ENCODE measurements around the gene SALL4. TPM values are rescaled to one million over a fixed set of nuclear protein-coding genes. Genes with fewer than 3 reads are reported as not detected.
A peak's percentile ranks its signal among the peaks of the same experiment; 100 is the strongest.

Gene SALL4
- total and polyA plus RNA-seq, 9 of the 15 experiments (the other 6 are each of a cell fraction or from before 2014, with no cell fraction given), result 0.03 to 0.07 TPM; not detected in 7

DNA sequence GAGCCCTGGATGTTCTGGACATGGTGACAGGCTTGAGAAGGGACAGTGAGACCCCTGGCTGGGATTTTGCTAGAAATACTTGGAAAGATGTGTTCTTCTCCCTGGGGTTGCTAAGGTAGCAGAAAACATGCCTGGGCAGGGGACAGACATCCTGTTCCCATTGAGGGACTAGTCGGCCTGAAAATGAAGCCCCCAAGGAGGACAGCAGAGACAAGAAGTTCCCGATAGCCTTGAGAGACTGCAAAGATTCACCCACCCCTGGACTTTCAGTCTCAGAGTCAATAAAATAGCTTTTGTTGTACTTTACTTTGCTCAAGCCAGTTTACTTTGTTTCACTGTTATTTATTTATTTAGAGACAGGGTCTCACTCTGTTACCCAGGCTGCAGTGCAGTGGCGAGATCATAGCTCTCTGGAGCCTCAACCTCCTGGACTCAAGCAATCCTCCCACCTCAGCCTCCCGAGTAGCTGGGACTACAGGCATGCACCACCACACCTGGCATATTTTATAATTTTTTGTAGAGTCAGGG lies 62.5 kb downstream of the SALL4 start:
- H3K79me2 ChIP-seq (ENCODE audit: control insufficient read depth, insufficient read depth, low read length), result no peaks in the 10 kb centered on the region
- DNase-seq (ENCODE audit: extremely low read depth in 1 of 4, low spot score in 3 of 4), result peak in 1 of 4 experiments; percentile 1
- no TSS peak for BruUV-seq (replicated peaks)
- no peaks in the 10 kb centered on the region for H3K9me1 ChIP-seq (ENCODE audit: control insufficient read depth, insufficient read depth, low read length)
- in situ Hi-C loops (cut with MboI) (no loop called here), intact Hi-C loops (cut with micrococcal nuclease) (no loop called here)
- CTCF ChIA-PET (ENCODE audit: low intra/inter-chr PET ratio), result no interaction called here
- ATAC-seq, result no peak
- 0% methylated on average over 4 of the region's 4 CpGs for WGBS (ENCODE audit: insufficient coverage, low coverage, missing lambda C conversion rate)
- no peaks in the 10 kb centered on the region for H3K9me3 ChIP-seq (replicated peaks; ENCODE audit: control insufficient read depth, insufficient read depth, low read depth, low read length)
- H3K36me3 ChIP-seq (ENCODE audit: control insufficient read depth, insufficient read depth, low read length), result no peaks in the 10 kb centered on the region
- no peaks in the 10 kb centered on the region for H3K4me1 ChIP-seq (replicated peaks in 1 of 2; ENCODE audit: control insufficient read depth in 2 of 2, insufficient read depth in 2 of 2, low read length in 2 of 2)
- peaks cover 3 to 38% of the 10 kb centered on the region in 2 experiments; a peak in 4 of 5 replicates for H3K27me3 ChIP-seq (ENCODE audit: control insufficient read depth in 2 of 2, insufficient read depth in 2 of 2, low read length in 2 of 2)
- H4K20me1 ChIP-seq (replicated peaks; ENCODE audit: control insufficient read depth, insufficient read depth, low read length), result no peaks in the 10 kb centered on the region; the same call in 1 of the 2 replicates
- H3K27ac ChIP-seq (ENCODE audit: extremely low read depth, low read depth, low read length), result no peak overlapping the region
- TF ChIP-seq MYNN (IDR thresholded peaks at IDR 0.05), result no peak
- no peak for TF ChIP-seq MYNN (CRISPR knock-in tag; IDR thresholded peaks at IDR 0.05)
- TF ChIP-seq RREB1 (CRISPR knock-in tag; IDR thresholded peaks at IDR 0.05), result no peak
- POLR2A ChIA-PET, result interaction anchor here (0.7 kb wide), 1 partner anchor 58 kb away, joined by 3 read pairs; no protein-coding TSS in a partner anchor
- H3K9ac ChIP-seq (ENCODE audit: insufficient read depth in 1 of 2, low read depth in 2 of 2, low read length in 2 of 2), result no peak overlapping the region
- FAIRE-seq, result no peak
- H2AFZ ChIP-seq (ENCODE audit: low read depth, low read length), result no peak overlapping the region
- no peak overlapping the region for H3K4me2 ChIP-seq (ENCODE audit: insufficient read depth, low read length)
- no peak overlapping the region for H3K4me3 ChIP-seq

Data from K562 (cell line).